Stimulated activated naive CD8-positive, alpha-beta T cell treated with anti-CD3 and anti-CD28 coated beads, Interleukin-15, amount 100 ng/mL, for 72 hours (primary cell): ENCODE data around the gene ZMAT2.
"Not testable (repeated sequence)": the region's sequence is repeated elsewhere in the genome, so short reads cannot be mapped to it uniquely, and the experiment has no call there.

Experiments
- ATAC-seq: fragments of 150-1000 bp; cut with Tn5 transposase; 2 replicates; pipeline ENCODE4 v1.10.0; 2021; ENCODE audit warnings: mild to moderate bottlenecking, moderate library complexity
- DNase-seq, 2 donors: peaks; one replicate each; pipeline ENCODE4 v3.0.0; 2021 to 2022
- H3K27ac Mint-ChIP-seq, 2 donors: one replicate each; pipeline ENCODE4 v1.8.0; 2022; ENCODE audit warnings: mild to moderate bottlenecking in 2 of 2, mixed read lengths in 2 of 2, moderate library complexity in 2 of 2
- H3K27me3 Mint-ChIP-seq: one replicate; pipeline ENCODE4 v1.8.0; 2022; ENCODE audit warnings: mixed read lengths
- H3K4me1 Mint-ChIP-seq: one replicate; pipeline ENCODE4 v1.8.0; 2022; ENCODE audit warnings: mild to moderate bottlenecking, mixed read lengths
- H3K4me3 Mint-ChIP-seq, 2 donors: one replicate each; pipeline ENCODE4 v1.8.0; 2022; ENCODE audit warnings: mild to moderate bottlenecking in 2 of 2, mixed read lengths in 2 of 2, moderate library complexity in 1 of 2
- H3K9me3 Mint-ChIP-seq, 2 donors: one replicate each; pipeline ENCODE4 v1.8.0; 2022; ENCODE audit warnings: mixed read lengths in 2 of 2

The ZMAT2 gene

GRCh38 chr5:140690941-140691924 is 9.0 kb upstream of the ZMAT2 start, which contains the start of the genes HARS1 and HARS2:
Gene HARS1 (minus strand): TSS chr5:140691370. CDS start chr5:140691304, 66 bp downstream.
Gene HARS2 (plus strand): TSS chr5:140691455. CDS start chr5:140691649, 194 bp downstream.
- peaks cover 54% of the 10 kb centered on the region for H3K4me1 Mint-ChIP-seq
- DNase-seq (peak; percentile 80 to 88), ATAC-seq (peak; percentile 98)
- peak within 1 kb of the TSS; percentile 95 to 100 for H3K4me3 Mint-ChIP-seq
- no peaks in the 10 kb centered on the region for H3K27me3 Mint-ChIP-seq
- peak within 1 kb of the TSS; percentile 98 for H3K27ac Mint-ChIP-seq
- H3K9me3 Mint-ChIP-seq, result no peaks in the 10 kb centered on the region

GRCh38 chr5:140694276-140694675 is 6.0 kb upstream of the ZMAT2 start:
- DNase-seq, result no peak
- Mint-ChIP-seq H3K4me3 (no peak overlapping the region), H3K27ac (peak overlapping the region in 1 of 2 donors; percentile 10)

GRCh38 chr5:140696891-140697492 is 3.3 kb upstream of the ZMAT2 start:
- Mint-ChIP-seq H3K27ac (peak overlapping the region; percentile 72 to 75), H3K4me1 (peaks cover 38% of the 10 kb centered on the region), H3K4me3 (no peak overlapping the region), H3K27me3 (no peaks in the 10 kb centered on the region), H3K9me3 (no peaks in the 10 kb centered on the region)
- DNase-seq, result no peak
- no peak for ATAC-seq

More at GRCh38 chr5:140694276-140694675, 6.0 kb upstream of the ZMAT2 start:
- no peak for ATAC-seq
- H3K9me3 Mint-ChIP-seq, result no peaks in the 10 kb centered on the region
- H3K27me3 Mint-ChIP-seq, result no peaks in the 10 kb centered on the region
- peaks cover 39% of the 10 kb centered on the region for H3K4me1 Mint-ChIP-seq

GRCh38 chr5:140707812-140708211 is 7.6 kb downstream of the ZMAT2 start:
- Mint-ChIP-seq H3K27ac (peak overlapping the region in 1 of 2 donors; percentile 16), H3K4me3 (no peak overlapping the region)
- no peak for ATAC-seq

GRCh38 chr5:140708787-140709186 is 8.5 kb downstream of the ZMAT2 start:
- Mint-ChIP-seq H3K27ac (peak overlapping the region in 1 of 2 donors; percentile 5), H3K4me1 (peaks cover 33% of the 10 kb centered on the region)
- not testable (repeated sequence) for H3K27me3 Mint-ChIP-seq, H3K4me3 Mint-ChIP-seq, H3K9me3 Mint-ChIP-seq, ATAC-seq, DNase-seq

More at GRCh38 chr5:140707812-140708211, 7.6 kb downstream of the ZMAT2 start:
- Mint-ChIP-seq H3K4me1 (peaks cover 27% of the 10 kb centered on the region), H3K27me3 (no peaks in the 10 kb centered on the region), H3K9me3 (no peaks in the 10 kb centered on the region)
- DNase-seq, result no peak

GRCh38 chr5:140710899-140711552 is 10.8 kb downstream of the ZMAT2 start:
- Mint-ChIP-seq H3K4me3 (peak overlapping the region; percentile 89 to 98), H3K9me3 (no peaks in the 10 kb centered on the region), H3K27me3 (no peaks in the 10 kb centered on the region), H3K4me1 (peaks cover 33% of the 10 kb centered on the region), H3K27ac (peak overlapping the region; percentile 98 to 100)
- DNase-seq (peak; percentile 92 to 94), ATAC-seq (peak; percentile 94)

GRCh38 chr5:140711794-140712193 is 11.5 kb downstream of the ZMAT2 start:
- no peaks in the 10 kb centered on the region for H3K27me3 Mint-ChIP-seq
- DNase-seq, result no peak
- no peak overlapping the region for H3K27ac Mint-ChIP-seq
- peaks cover 33% of the 10 kb centered on the region for H3K4me1 Mint-ChIP-seq
- no peak for ATAC-seq
- peak overlapping the region; percentile 89 to 98 for H3K4me3 Mint-ChIP-seq
- no peaks in the 10 kb centered on the region for H3K9me3 Mint-ChIP-seq

- Mint-ChIP-seq H3K9me3 (no peaks in the 10 kb centered on the region), H3K4me1 (peaks cover 33% of the 10 kb centered on the region), H3K4me3 (no peak overlapping the region), H3K27me3 (no peaks in the 10 kb centered on the region), H3K27ac (no peak overlapping the region)
- DNase-seq (no peak), ATAC-seq (no peak)
These were observed 13.4 kb downstream of the ZMAT2 start for GRCh38 chr5:140713562-140714094.

- ATAC-seq, H3K9me3 Mint-ChIP-seq, H3K27ac Mint-ChIP-seq, H3K27me3 Mint-ChIP-seq, H3K4me3 Mint-ChIP-seq, DNase-seq: not testable (repeated sequence)
- H3K4me1 Mint-ChIP-seq, result peaks cover 17% of the 10 kb centered on the region
These were observed 16.0 kb downstream of the ZMAT2 start for GRCh38 chr5:140716238-140716637.

GRCh38 chr5:140718266-140718592 is 18.0 kb downstream of the ZMAT2 start:
- H3K4me1 Mint-ChIP-seq, result peaks cover 1% of the 10 kb centered on the region
- H3K9me3 Mint-ChIP-seq, result no peaks in the 10 kb centered on the region
- ATAC-seq, result no peak
- no peak for DNase-seq
- H3K27me3 Mint-ChIP-seq, result peaks cover 23% of the 10 kb centered on the region
- no peak overlapping the region for H3K4me3 Mint-ChIP-seq
- H3K27ac Mint-ChIP-seq, result no peak overlapping the region

GRCh38 chr5:140720738-140721137 is 20.5 kb downstream of the ZMAT2 start:
- not testable (repeated sequence) for H3K4me1 Mint-ChIP-seq, H3K4me3 Mint-ChIP-seq, H3K9me3 Mint-ChIP-seq, DNase-seq, ATAC-seq, H3K27ac Mint-ChIP-seq
- H3K27me3 Mint-ChIP-seq, result peaks cover 35% of the 10 kb centered on the region

GRCh38 chr5:140721395-140721794 is 21.1 kb downstream of the ZMAT2 start:
- H3K9me3 Mint-ChIP-seq, DNase-seq, ATAC-seq, H3K4me3 Mint-ChIP-seq, H3K27ac Mint-ChIP-seq: not testable (repeated sequence)
- Mint-ChIP-seq H3K27me3 (peaks cover 42% of the 10 kb centered on the region), H3K4me1 (peaks cover 12% of the 10 kb centered on the region)

- Mint-ChIP-seq H3K4me1 (peaks cover 16% of the 10 kb centered on the region), H3K27ac (peak overlapping the region; percentile 83 to 100), H3K4me3 (peak overlapping the region; percentile 84 to 86), H3K9me3 (no peaks in the 10 kb centered on the region), H3K27me3 (peaks cover 54% of the 10 kb centered on the region)
- ATAC-seq, result peak; percentile 97
- DNase-seq, result peak; percentile 80 to 87
These were observed 25.7 kb downstream of the ZMAT2 start for GRCh38 chr5:140725799-140726471.

- H3K27ac Mint-ChIP-seq, result no peak overlapping the region
- H3K27me3 Mint-ChIP-seq, result peaks cover 56% of the 10 kb centered on the region
- peaks cover 0 to 9% of the 10 kb centered on the region in 2 donors for H3K9me3 Mint-ChIP-seq
- H3K4me1 Mint-ChIP-seq, result no peaks in the 10 kb centered on the region
- H3K4me3 Mint-ChIP-seq, result no peak overlapping the region
- no peak for DNase-seq
- no peak for ATAC-seq
These were observed 32.9 kb downstream of the ZMAT2 start for GRCh38 chr5:140733098-140733497.

GRCh38 chr5:140734354-140734753 is 34.1 kb downstream of the ZMAT2 start:
- Mint-ChIP-seq H3K27ac (no peak overlapping the region), H3K4me1 (no peaks in the 10 kb centered on the region), H3K27me3 (peaks cover 48% of the 10 kb centered on the region), H3K4me3 (no peak overlapping the region), H3K9me3 (peaks cover 0 to 9% of the 10 kb centered on the region in 2 donors)
- DNase-seq (no peak), ATAC-seq (no peak)
